GM21390 (cell line): ENCODE data around the gene LAMP5.

Experiments
- ATAC-seq: cut with Tn5 transposase; IDR thresholded peaks from one replicate; pipeline ENCODE4 v1.9.1; 2021; ENCODE audit not compliant: unreplicated experiment

Gene LAMP5

GRCh38 chr20:9514461-9515213 is at the start of gene LAMP5:
Gene LAMP5, plus strand, starts transcription at chr20:9514590. Its CDS starts 263 bp downstream, at chr20:9514853.
- no peak for ATAC-seq

GRCh38 chr20:9467995-9468394 is 46.4 kb upstream of the LAMP5 start:
- no peak for ATAC-seq

- no peak for ATAC-seq
Measured at GRCh38 chr20:9474835-9475415, 39.5 kb upstream of the LAMP5 start.

- ATAC-seq, result no peak
Measured at GRCh38 chr20:9475456-9475855, 38.9 kb upstream of the LAMP5 start.

- ATAC-seq, result no peak
Measured at GRCh38 chr20:9476174-9476573, 38.2 kb upstream of the LAMP5 start.

GRCh38 chr20:9476637-9477036 is 37.8 kb upstream of the LAMP5 start:
- no peak for ATAC-seq

- no peak for ATAC-seq
Measured at GRCh38 chr20:9478771-9479170, 35.6 kb upstream of the LAMP5 start.

GRCh38 chr20:9480066-9480465 is 34.3 kb upstream of the LAMP5 start:
- ATAC-seq, result no peak

GRCh38 chr20:9482180-9482579 is 32.2 kb upstream of the LAMP5 start:
- no peak for ATAC-seq

- ATAC-seq, result no peak
Measured at GRCh38 chr20:9483131-9483530, 31.3 kb upstream of the LAMP5 start.

- no peak for ATAC-seq
Measured at GRCh38 chr20:9485614-9486340, 28.6 kb upstream of the LAMP5 start.

GRCh38 chr20:9487231-9487630 is 27.2 kb upstream of the LAMP5 start:
- ATAC-seq, result no peak

GRCh38 chr20:9488063-9488462 is 26.3 kb upstream of the LAMP5 start:
- no peak for ATAC-seq

GRCh38 chr20:9490161-9490560 is 24.2 kb upstream of the LAMP5 start:
- ATAC-seq, result no peak

- no peak for ATAC-seq
Measured at GRCh38 chr20:9490631-9491030, 23.8 kb upstream of the LAMP5 start.

GRCh38 chr20:9491324-9491723 is 23.1 kb upstream of the LAMP5 start:
- ATAC-seq, result no peak

- no peak for ATAC-seq
Measured at GRCh38 chr20:9492067-9492466, 22.3 kb upstream of the LAMP5 start.

GRCh38 chr20:9493803-9494202 is 20.6 kb upstream of the LAMP5 start:
- ATAC-seq, result no peak

- no peak for ATAC-seq
Measured at GRCh38 chr20:9495701-9496100, 18.7 kb upstream of the LAMP5 start.

- no peak for ATAC-seq
Measured at GRCh38 chr20:9496155-9496554, 18.2 kb upstream of the LAMP5 start.

- ATAC-seq, result no peak
Measured at GRCh38 chr20:9498322-9498721, 16.1 kb upstream of the LAMP5 start.
